Mesenteric fat pad (tissue), 1 donor: ENCODE measurements around the gene INO80. TPM values are rescaled to one million over a fixed set of nuclear protein-coding genes. Genes with fewer than 3 reads are reported as not detected.

ENCODE experiments used
- DNase-seq: peaks from one replicate; pipeline ENCODE4 v3.0.0-alpha.2; 2020; ENCODE audit warnings: low spot score
- total RNA-seq: library from RNA; stranded (reverse); fragmentation: NEBNext Ultra II Directional; extraction: Animal tissue kit (Norgen Biotek cat#: 25700); gene quantifications from one replicate; pipeline ENCODE4 v1.2.1, GENCODE V29; 2021
- donor health status: DM: yes; HTN: yes; CAD: no.

The INO80 gene
- total RNA-seq, 1 donor from 2014 or later, result 27.2 TPM

DNA sequence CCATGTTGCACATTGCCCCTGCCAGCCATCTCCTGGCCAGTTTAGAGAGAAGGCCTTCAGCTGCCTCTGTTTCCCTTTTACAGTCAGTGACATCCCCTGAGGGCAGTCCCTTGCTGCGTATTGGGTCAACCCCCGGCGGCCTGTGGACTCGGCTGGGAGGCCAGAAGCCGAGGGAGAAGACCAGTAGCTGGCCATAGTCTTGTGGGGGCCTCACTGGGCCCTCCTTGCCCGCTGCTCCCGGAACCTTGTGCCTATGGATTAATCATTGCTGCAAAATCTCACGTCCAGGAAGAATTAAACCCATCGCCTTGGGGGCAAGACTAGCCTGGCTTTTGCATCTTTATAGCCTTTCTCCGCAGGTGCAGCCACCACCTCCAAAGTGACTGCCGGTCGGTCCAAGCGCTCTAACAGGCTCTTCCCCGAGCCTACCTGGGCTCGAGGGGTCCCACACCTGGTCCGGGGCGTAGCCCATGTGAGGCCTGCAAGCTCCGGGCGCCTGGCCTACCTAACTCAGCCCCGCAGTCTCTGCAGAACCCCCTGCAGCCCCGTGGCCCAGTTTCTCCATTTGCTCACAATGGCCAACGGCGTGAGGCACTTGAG, 163.7 kb downstream of the INO80 start:
- DNase-seq, result no peak

DNA sequence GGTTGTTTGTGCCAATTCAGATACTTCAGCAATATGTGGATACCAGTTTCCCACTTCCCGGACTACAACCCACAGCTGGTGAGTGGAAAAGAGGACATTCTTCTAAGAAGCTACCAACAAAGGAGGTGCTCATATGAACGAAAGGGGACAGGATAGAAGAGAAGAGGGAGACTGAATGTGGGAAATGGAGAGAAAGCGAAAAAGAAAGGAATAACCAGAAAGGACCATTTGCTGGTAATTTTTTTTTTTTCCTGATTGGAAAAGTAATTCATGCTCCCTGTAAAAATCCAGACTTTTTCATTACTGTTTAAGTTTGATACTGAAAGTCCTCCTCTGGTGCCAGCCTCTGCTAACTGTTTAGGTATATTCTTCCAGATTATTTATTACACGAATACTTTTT, 164.3 kb downstream of the INO80 start:
- DNase-seq, result no peak

DNA sequence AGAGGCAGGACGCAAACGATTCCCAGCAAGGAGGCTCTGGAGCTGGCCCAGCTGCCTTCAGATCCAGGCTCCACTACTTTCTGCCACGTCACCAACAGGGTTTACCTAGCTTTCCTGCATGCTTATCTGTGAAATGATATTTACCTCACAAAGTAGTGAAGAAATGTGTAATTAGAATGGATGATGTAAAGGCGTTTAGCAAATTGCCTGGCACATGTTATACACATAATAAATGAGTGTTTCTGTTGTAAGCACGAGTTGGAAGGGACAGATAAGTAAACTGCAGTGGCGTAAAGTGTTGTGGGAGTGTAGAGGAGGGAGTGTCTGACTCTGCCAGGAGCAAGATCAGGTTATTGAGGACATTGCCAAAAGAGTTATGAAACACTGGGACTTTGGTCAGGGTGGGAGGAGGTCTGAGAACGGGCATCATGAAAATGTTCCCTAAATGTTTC, 166.3 kb downstream of the INO80 start:
- no peak for DNase-seq

DNA sequence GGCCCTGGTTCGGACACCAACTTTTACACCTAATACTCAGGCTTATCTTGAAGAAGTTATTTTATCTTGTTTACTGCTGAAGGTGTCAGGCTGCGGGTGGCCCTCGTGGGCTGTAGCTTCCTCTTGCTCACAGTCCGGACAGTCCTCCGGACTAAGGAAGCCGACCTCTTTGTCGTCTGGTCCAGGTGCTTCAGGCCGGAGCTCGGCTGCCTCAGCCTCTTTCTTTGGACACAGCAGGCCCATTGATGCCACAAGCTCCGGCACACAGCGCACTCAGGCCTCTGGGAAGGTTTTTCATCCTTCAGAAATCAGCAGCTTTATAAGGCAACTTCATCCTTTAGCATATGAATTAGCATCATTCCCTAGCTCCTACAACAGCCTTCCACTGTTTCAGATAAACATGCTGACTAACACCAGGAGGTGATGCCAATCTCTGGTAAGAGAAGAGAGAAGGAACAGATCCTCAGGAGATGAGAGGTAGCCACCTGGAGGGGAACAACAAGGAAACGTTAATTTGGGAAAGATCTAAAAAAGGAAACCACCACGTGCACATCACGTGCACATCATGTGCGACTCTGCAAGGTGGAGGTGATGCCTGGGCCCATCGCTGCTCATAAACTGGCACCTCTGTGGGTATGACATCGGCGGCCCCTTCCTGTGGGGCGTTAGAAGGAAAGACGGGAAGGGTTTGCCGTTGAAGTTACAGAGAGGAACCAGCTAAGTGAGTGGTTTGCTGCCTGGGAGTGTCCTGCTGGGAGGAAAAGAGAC, 167.2 kb downstream of the INO80 start:
- no peak for DNase-seq

DNA sequence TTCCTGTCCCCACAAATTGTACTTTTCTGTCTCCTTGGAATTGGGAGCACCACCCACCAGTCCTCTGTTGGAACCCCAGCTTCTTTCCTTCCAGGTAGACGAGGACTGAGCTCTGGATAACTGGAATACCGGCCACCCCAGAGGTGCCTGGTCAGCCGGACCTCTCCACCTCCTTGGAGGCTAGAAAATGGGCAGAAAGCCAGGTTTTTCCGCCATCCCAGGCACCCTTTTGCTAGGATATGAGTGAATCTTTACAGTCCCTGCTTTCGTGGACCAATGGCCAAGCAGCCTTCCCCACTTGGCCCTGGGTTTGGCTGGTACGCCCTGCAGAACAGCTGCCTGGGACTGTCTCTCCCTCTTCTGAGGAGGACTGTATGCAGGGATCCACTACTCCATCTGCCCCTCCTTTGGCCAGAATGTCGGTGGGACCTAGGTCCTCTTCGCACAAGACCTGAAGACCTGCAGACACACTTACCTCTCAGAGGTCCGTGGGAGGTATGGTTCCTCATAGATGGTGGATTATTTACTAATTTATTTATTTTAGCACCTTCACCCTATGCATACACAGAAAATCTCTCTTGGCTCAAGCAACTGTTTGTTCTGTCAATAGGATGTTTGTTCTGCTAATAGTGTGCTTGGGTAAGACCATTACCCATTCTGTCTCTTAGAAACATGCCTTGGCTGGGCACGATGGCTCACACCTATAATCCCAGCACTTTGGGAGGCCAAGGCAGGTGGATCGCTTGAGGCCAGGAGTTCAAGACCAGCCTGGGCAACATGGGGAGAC, 171.4 kb downstream of the INO80 start:
- no peak for DNase-seq

DNA sequence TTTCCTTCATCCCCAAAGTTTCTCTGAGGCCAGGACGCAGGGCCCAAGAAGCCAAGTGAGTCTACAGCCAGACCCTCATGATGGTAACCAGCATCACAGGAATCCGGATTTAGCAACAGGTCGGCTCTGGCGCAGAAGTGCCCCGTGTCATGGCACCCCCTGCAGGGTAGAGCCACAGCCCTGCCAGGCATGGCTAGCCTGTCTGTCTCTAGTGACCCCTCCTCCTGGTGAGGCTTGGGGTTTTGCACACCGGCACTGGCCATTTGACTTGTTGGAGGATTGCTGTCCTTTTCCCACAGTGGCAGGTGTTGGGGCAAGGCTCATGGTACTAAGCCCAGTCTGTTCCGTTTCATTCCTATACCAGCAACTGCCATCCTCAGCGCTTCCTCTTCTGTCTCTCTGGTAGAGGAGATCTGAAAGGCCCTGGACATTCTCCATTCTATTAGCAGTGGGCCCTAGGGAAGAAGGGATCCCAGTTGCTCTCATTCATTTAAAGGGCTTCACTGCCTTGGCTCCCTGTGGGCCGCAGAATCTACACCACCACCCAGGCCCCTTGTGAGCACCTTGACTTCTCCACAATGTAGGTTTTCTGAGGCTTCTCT, 172.2 kb downstream of the INO80 start:
- no peak for DNase-seq

DNA sequence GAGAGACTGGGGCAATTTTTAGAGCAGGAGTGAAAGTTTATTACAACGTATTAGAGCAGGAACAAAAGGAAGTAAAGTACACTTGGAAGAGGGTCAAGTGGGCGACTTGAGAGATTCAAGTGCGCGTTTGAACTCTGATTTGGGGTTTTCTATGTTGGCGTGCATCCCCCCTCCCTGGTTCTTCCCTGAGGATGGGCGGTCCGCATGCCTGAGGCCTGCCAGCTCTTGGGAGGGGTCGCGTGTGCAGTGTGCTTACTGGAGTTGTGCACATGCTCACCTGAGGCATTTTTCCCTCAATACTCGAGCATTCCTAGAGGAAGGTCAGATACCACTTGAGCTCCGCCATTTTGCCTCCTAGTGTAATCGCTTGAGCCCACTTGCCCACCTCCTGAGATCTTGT, 173.2 kb downstream of the INO80 start:
- no peak for DNase-seq

DNA sequence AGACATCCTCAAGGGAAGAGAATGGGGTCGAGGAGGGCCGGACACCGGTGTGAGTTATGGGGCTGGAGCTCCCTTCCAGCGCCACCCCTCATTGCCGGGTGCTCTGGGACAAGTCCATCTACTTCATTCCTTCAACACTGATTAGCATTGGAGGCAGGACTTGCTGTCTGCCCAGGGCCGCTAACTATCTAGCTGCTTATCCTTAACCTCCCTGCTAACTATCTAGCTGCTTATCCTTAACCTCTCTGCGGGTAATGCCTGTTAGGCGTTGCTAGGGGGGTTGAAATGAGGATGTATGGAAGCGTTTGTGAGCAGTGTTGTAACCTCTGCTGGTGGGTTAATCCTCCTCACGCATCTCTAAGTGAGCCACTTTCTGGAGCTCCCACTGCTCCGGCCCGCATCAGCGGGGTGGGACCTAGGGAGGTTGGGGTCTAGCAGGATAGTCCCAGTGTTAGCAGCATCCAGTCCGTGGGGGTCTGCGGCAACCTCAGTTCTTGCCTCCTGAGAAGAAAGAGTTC, 173.7 kb downstream of the INO80 start:
- no peak for DNase-seq

DNA sequence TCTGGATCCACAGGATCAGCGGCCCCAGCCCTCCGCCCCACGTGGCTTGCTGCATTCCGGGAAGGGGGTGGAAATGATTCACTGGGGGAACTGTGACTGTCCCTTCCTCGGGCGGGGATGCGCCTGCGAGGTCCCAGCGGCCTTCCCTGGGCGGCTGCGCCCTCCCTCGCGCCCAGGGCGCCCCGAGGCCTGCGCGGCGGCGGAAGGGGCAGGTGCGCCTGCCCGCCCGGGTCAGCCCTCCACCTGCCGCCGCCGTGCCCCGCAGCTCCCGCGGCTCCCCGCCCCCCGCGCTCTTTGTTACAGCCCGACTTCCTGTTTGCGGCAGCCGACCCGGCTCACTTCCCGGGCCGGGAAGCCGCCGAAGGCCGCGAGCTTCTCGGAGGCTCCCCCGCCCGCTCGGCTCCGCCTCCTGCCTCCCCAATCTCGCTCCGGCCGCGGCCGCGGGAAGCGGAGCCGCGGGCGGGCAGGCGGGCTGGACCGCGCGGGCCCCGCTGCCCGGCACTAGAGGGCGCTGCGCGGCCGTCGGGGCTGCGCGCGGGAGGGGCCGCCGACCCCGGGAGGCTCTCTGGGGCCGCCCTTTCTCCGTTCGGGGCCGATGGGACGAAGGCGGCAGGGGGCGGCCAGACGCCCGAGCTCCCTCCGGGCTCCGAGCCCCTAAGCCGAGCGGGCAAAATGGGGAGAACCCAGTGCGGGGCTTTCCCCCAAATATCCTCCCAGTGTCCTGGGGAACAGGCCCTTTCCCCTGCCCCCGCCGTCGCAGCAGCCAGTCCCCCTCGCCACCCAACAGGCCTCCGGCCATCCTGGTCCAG, 174.3 kb downstream of the INO80 start:
- DNase-seq, result no peak

DNA sequence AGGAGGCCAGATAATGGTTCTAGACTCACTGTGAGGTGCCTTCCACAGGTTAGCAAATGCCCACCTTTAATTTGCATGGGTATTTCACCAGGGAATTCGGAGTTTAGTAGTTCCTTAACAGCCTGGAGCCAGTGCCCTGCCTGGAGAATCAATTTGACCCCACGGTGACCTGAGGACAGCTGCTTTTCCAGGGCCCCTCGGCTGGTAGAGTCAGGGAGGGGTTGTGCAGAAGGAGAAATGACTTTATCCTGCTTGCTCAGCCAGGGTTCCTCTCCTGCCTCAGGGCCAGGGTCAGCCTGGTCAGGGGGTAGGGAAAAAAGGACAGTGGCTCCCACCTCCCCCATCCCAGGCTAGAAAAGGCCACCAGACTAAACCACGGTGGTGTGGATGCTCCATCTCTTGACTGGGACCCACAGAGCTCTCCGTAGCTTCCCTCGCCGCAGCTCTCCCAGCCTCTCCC, 175.0 kb downstream of the INO80 start:
- no peak for DNase-seq

DNA sequence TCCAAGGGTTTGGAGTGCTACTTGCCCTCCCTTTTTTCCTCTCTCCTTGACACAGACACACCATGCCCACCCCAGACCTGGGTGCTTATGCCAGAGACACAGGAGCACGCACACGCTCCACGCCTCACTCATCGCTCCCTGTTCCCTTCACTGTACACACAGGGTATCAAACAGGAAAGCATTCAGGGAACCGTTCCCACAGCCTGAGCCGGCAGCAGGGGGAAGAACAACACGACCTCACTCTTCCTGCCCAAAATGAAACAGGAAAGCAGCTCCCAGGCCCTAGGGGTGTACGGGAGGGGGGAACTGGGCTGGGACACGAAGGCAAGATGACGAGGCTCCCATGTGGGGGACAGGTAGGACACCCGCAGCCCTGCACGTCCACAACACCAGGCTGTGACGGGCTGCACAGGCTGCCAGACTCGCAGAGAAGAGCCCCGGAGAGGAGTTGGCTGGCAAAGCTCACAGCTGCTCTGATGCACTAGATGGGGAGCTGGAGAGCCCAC, 175.7 kb downstream of the INO80 start:
- DNase-seq, result no peak

DNA sequence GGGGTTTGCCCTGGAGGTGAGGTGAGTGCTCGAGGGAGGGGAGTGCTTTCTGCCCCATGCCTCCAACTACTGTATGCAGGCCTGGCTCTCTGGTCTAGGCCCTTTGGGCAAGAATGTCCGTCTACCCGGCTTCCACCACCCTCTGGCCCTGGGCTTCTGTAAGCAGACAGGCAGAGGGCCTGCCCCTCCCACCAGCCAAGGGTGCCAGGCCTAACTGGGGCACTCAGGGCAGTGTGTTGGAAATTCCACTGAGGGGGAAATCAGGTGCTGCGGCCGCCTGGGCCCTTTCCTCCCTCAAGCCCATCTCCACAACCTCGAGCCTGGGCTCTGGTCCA, 177.6 kb downstream of the INO80 start:
- no peak for DNase-seq

DNA sequence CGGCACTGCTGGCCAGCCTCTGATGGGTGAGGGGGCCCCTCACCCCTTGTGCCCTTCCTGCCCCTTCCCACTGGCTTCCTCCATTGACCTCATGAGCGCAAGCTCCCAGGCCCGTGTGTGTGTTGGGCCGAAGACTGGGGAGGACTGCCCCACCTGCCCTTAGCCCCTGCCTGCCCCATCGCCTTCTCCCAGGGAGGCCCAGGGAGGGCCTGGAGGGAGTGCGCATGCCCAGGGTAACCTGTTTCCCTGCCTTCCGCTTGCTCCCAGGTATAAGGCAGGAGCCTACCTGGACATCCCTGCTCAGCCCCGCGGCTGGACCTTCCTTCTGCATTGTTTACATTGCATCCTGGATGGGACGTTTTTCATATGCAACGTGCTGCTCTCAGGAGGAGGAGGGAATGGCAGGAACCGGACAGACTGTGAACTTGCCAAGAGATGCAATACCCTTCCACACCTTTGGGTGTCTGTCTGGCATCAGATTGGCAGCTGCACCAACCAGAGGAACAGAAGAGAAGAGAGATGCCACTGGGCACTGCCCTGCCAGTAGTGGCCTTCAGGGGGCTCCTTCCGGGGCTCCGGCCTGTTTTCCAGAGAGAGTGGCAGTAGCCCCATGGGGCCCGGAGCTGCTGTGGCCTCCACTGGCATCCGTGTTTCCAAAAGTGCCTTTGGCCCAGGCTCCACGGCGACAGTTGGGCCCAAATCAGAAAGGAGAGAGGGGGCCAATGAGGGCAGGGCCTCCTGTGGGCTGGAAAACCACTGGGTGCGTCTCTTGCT, 178.1 kb downstream of the INO80 start:
- no peak for DNase-seq

DNA sequence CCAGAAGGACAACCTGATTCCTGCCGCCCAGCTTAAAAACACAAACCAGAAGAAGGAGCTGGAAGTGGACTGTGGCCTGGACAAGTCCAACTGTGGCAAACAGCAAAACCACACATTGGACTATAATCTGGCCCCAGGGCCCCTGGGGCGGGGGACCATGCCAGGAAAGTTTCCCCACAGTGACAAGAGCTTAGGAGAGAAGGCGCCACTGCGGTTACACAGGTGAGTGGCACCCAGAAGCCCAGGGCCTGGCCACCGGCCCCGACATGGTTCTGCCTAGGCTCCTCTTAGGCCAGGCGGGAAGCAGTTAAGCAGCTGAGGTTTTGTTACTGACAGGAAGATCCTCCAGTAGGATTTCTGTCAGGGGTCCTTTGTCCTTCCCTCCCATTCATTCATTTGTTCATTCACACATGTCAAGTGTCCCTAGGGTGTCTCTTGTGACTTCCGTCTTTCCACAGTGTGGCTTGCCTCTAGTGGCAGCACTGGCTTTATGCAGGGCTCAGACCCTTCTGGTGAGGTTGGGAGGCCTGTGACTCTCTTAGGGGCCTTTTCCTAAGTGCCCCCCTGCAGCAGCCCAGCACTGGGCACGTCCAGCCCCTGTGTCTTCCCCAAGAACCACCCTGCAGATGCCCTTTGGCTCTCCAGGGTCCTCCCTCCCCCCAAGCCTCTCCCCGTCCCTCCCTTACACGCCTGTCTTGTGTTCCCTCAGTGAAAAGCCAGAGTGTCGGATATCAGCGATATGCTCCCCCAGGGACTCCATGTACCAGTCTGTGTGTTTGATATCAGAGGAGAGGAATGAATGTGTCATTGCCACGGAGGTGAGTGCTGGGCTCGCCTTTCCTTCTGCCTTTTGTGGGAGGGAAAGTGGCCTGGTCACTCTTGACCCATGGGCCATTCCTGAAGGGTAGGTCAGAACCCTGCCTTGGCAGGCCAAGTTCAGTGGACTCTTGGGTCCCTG, 179.1 kb downstream of the INO80 start:
- no peak for DNase-seq

DNA sequence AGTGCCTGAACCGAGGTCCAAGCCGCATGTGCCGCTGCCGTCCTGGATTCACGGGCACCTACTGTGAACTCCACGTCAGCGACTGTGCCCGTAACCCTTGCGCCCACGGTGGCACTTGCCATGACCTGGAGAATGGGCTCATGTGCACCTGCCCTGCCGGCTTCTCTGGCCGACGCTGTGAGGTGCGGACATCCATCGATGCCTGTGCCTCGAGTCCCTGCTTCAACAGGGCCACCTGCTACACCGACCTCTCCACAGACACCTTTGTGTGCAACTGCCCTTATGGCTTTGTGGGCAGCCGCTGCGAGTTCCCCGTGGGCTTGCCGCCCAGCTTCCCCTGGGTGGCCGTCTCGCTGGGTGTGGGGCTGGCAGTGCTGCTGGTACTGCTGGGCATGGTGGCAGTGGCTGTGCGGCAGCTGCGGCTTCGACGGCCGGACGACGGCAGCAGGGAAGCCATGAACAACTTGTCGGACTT, 179.8 kb downstream of the INO80 start:
- no peak for DNase-seq

DNA sequence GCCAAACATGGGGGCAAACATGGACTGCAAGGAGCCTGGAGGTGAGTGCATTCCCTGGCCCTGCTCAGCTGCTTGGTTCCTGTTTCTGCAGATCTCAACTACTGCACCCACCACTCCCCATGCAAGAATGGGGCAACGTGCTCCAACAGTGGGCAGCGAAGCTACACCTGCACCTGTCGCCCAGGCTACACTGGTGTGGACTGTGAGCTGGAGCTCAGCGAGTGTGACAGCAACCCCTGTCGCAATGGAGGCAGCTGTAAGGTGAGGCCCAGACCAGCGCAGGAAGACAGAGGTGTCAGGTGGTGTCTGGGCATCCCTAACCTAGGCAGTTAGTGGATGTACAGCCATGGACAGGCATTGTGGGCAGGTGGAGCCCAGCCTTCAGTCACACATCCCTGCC, 181.6 kb downstream of the INO80 start:
- no peak for DNase-seq

DNA sequence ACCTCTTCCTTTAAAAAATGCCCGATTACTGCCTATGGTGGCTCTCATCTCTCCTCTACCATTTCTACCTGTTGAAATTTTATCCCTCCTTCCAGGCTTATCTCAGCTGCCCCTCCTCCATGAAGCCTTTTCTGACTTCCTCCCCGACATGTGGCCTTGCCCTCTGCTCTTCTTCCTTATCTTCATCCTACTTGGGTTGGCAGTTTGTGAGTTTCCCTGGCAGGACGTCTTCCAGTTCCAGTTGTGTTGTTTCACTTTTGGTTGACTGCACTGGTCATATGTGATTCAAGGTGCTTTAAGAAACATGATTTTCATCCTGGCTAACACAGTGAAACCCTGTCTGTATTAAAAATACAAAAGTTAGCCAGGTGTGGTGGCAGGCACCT, 182.6 kb downstream of the INO80 start:
- DNase-seq, result no peak
